C4-2B (cell line): ENCODE measurements around the gene RAB23.

Source experiments
- H3K27ac ChIP-seq: fragments of 450-650 bp; 2 replicates; pipeline ENCODE4 v1.5.1; 2017
- CTCF ChIP-seq: fragments of 450-650 bp; conservative IDR thresholded peaks from 2 replicates; pipeline ENCODE4 v1.5.1; 2017; ENCODE audit warnings: mild to moderate bottlenecking
- ZFX ChIP-seq: fragments of 450-650 bp; IDR thresholded peaks from 2 replicates; pipeline ENCODE4 v1.6.1; 2017

The RAB23 gene

GRCh38 chr6:57216235-57217101 lies 5.6 kb downstream of the RAB23 start:
- H3K27ac ChIP-seq, result no peak overlapping the region
- TF ChIP-seq CTCF (peak; percentile 46), ZFX (no peak)

GRCh38 chr6:57215260-57215659 lies 6.8 kb downstream of the RAB23 start:
- TF ChIP-seq ZFX (no peak), CTCF (no peak)
- H3K27ac ChIP-seq, result no peak overlapping the region

GRCh38 chr6:57210060-57210459 lies 12.0 kb downstream of the RAB23 start:
- H3K27ac ChIP-seq, result no peak overlapping the region
- TF ChIP-seq CTCF (no peak), ZFX (no peak)

- TF ChIP-seq CTCF (no peak), ZFX (no peak)
- H3K27ac ChIP-seq, result no peak overlapping the region
Measured at GRCh38 chr6:57209030-57209429, 13.1 kb downstream of the RAB23 start.

- TF ChIP-seq ZFX, result no peak
- TF ChIP-seq CTCF, result no peak
- H3K27ac ChIP-seq, result no peak overlapping the region
Measured at GRCh38 chr6:57207872-57208271, 14.2 kb downstream of the RAB23 start.

GRCh38 chr6:57207141-57207540 lies 15.0 kb downstream of the RAB23 start:
- H3K27ac ChIP-seq, result no peak overlapping the region
- TF ChIP-seq ZFX (no peak), CTCF (no peak)

- H3K27ac ChIP-seq, result no peak overlapping the region
- TF ChIP-seq CTCF (no peak), ZFX (no peak)
Measured at GRCh38 chr6:57205550-57206328, 16.4 kb downstream of the RAB23 start.
